ENCODE data around the gene ZSCAN32. TPM values are rescaled to one million over a fixed set of nuclear protein-coding genes. Genes with fewer than 3 reads are reported as not detected.

ZSCAN32 gene
- total RNA-seq, 1 donor from 2014 or later, result 19.6 TPM

DNA sequence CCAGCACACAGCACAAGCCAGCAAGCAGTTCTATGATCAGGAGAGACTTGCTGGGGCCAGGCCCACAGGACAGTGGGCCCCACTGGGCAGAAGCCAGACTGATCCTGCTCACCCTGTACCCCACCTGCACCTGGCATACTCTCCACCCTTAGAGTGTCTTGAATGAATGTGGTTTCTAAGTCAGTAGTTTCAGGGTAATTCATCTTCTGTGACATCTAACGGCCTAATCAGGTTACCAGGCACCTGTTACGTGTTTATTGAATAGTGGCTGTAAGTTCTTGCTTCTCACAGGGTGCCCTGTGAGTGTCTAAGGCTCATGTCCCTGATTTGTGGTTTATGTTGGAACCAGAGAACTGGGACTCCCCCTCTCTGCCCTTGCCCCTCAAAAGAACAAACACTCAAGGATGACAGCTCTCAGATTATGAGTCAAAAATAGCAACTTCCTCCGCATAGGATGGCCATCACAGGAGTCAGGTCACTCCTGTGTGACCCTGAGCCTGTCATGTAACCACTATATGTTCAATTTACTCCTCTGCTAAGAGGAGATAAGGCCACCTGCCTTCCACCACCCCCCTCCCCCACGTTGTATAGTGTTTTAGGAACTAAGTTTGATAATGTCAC lies 52.1 kb downstream of the ZSCAN32 start:
- Histone ChIP-seq H3K36me3 (no peaks in the 10 kb centered on the region), H3K4me3 (no peak overlapping the region), H3K27ac (no peak overlapping the region), H3K27me3 (no peaks in the 10 kb centered on the region), H3K9me3 (no peaks in the 10 kb centered on the region), H3K4me1 (no peaks in the 10 kb centered on the region)
- no peak for DNase-seq (ENCODE audit: extremely low spot score in 2 of 2)
- intact Hi-C loops (cut with DNase I), result no loop called here
- no peak for TF ChIP-seq POLR2A (IDR thresholded peaks at IDR 0.05)
- TF ChIP-seq POLR2AphosphoS5 (IDR thresholded peaks at IDR 0.05; ENCODE audit: insufficient read depth in 1 of 2, low read depth in 1 of 2), result no peak
- TF ChIP-seq, protein P1, sequence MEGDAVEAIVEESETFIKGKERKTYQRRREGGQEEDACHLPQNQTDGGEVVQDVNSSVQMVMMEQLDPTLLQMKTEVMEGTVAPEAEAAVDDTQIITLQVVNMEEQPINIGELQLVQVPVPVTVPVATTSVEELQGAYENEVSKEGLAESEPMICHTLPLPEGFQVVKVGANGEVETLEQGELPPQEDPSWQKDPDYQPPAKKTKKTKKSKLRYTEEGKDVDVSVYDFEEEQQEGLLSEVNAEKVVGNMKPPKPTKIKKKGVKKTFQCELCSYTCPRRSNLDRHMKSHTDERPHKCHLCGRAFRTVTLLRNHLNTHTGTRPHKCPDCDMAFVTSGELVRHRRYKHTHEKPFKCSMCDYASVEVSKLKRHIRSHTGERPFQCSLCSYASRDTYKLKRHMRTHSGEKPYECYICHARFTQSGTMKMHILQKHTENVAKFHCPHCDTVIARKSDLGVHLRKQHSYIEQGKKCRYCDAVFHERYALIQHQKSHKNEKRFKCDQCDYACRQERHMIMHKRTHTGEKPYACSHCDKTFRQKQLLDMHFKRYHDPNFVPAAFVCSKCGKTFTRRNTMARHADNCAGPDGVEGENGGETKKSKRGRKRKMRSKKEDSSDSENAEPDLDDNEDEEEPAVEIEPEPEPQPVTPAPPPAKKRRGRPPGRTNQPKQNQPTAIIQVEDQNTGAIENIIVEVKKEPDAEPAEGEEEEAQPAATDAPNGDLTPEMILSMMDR (IDR thresholded peaks at IDR 0.05), result no peak

DNA sequence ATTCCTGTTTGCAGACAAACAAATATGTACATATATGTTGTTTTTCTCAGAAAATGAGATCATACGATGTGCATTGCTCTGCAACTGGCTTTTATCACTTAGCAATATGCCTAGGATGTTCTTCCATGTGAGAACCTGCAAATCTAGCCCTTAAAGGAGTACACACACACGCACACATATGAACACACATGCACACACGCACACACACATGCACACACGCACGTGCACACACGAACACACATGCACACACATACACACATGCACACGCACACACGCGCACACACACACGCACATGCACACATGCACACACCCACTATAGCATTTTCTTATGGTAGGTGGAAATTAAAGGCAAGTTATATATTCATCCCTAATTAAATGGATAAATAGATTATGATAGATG lies 53.2 kb downstream of the ZSCAN32 start:
- Histone ChIP-seq H3K27ac (no peak overlapping the region), H3K27me3 (no peaks in the 10 kb centered on the region), H3K36me3 (no peaks in the 10 kb centered on the region), H3K4me1 (no peaks in the 10 kb centered on the region), H3K4me3 (no peak overlapping the region), H3K9me3 (no peaks in the 10 kb centered on the region)
- intact Hi-C loops (cut with DNase I), result no loop called here
- TF ChIP-seq POLR2AphosphoS5 (IDR thresholded peaks at IDR 0.05; ENCODE audit: insufficient read depth in 1 of 2, low read depth in 1 of 2), result no peak
- TF ChIP-seq, protein P1 (IDR thresholded peaks at IDR 0.05), result no peak
- TF ChIP-seq POLR2A (IDR thresholded peaks at IDR 0.05), result no peak
- no peak for DNase-seq (ENCODE audit: extremely low spot score in 2 of 2)

DNA sequence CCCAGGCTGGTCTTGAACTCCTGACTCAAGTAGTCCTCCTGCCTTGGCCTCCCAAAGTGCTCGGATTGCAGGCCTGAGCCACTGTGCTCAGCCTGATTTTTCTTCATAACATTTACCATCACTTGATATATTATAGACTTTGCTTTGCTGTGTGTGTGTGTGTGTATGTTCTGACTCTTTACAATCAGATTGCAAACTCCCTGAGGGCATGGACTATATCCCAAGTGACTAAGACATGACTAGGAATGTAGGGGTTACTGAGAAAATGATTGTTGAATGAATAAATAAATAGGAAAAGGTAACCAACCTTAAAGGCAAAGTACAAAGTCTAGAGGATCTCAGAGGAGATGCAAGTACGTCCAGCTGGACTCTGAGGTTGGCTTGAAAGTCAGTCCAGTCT lies 54.8 kb downstream of the ZSCAN32 start:
- H3K27me3 ChIP-seq, result no peaks in the 10 kb centered on the region
- TF ChIP-seq POLR2AphosphoS5 (IDR thresholded peaks at IDR 0.05; ENCODE audit: insufficient read depth in 1 of 2, low read depth in 1 of 2) (no peak), POLR2A (IDR thresholded peaks at IDR 0.05) (no peak)
- TF ChIP-seq, protein P1 (IDR thresholded peaks at IDR 0.05), result no peak
- H3K36me3 ChIP-seq, result no peaks in the 10 kb centered on the region
- no peak overlapping the region for H3K27ac ChIP-seq
- no peaks in the 10 kb centered on the region for H3K4me1 ChIP-seq
- intact Hi-C loops (cut with DNase I), result no loop called here
- no peak overlapping the region for H3K4me3 ChIP-seq
- no peaks in the 10 kb centered on the region for H3K9me3 ChIP-seq
- DNase-seq (ENCODE audit: extremely low spot score in 2 of 2), result no peak

Other genes with a start within 250 kb of the ZSCAN32 start
- gene OR1F1, start 212.8 kb downstream of the ZSCAN32 start, total RNA-seq, result not detected
- 5.2 TPM for gene ZNF200, start 165.8 kb downstream of the ZSCAN32 start, total RNA-seq
- 1.5 TPM for gene MEFV, start 144.4 kb downstream of the ZSCAN32 start, total RNA-seq
- 29.7 TPM for gene ZNF263, start 117.5 kb downstream of the ZSCAN32 start, total RNA-seq
- 2.2 TPM for gene TIGD7, start 95.6 kb downstream of the ZSCAN32 start, total RNA-seq
- 24.6 TPM for gene ZNF75A, start 95.5 kb downstream of the ZSCAN32 start, total RNA-seq
- 0.74 TPM for gene OR2C1, start 45.1 kb downstream of the ZSCAN32 start, total RNA-seq
- gene ZNF174, start 211 bp upstream of the ZSCAN32 start, total RNA-seq, result 14.0 TPM
- gene ZNF597, start 42.5 kb upstream of the ZSCAN32 start, total RNA-seq, result 2.0 TPM
- 58.4 TPM for gene NAA60, start 42.7 kb upstream of the ZSCAN32 start, total RNA-seq
- not detected for gene C16orf90, start 94.5 kb upstream of the ZSCAN32 start, total RNA-seq
- 22.8 TPM for gene CLUAP1, start 100.0 kb upstream of the ZSCAN32 start, total RNA-seq
- gene NLRC3, start 176.4 kb upstream of the ZSCAN32 start, total RNA-seq, result 12.5 TPM
- gene SLX4, start 210.6 kb upstream of the ZSCAN32 start, total RNA-seq, result 3.9 TPM

Measured in vagina (tissue), 2 donors.